Activated T-cell treated with anti-CD3 and anti-CD28 coated beads for 4 hours (primary cell): ENCODE results near the gene OR7A5.
"Not testable (repeated sequence)": the region's sequence is repeated elsewhere in the genome, so short reads cannot be mapped to it uniquely, and the experiment has no call there.

Experiments
- DNase-seq: peaks from one replicate; pipeline ENCODE4 v3.0.0-alpha.2; 2020

The OR7A5 gene

DNA sequence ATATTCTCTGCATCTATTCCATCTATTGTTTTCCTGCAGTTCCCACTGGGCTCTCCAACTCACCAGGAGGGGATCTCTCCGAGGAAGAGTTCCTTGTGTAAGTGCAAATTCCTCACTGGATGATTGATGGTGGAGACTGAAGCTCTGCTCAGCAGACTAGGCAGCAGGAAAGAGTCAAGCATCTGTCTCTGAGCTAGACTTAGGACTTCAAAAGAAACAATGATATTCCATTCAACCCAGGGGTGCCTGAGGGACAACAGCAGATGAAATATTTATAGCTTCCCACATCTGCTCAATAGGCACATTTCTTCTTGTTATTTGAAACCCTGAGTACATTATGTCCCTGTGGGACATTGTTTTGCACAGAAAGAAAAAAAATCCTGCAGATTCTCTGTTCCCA lies at the start of gene OR7A5, which contains the start of gene OR7C1:
Gene OR7A5 (minus strand): TSS at position 175 of the 400 bp plus-strand sequence. CDS start 6,944 bp downstream, outside the sequence.
Gene OR7C1 (minus strand): TSS at position 175 of the 400 bp plus-strand sequence. CDS start 35,049 bp downstream, outside the sequence.
- no peak for DNase-seq

DNA sequence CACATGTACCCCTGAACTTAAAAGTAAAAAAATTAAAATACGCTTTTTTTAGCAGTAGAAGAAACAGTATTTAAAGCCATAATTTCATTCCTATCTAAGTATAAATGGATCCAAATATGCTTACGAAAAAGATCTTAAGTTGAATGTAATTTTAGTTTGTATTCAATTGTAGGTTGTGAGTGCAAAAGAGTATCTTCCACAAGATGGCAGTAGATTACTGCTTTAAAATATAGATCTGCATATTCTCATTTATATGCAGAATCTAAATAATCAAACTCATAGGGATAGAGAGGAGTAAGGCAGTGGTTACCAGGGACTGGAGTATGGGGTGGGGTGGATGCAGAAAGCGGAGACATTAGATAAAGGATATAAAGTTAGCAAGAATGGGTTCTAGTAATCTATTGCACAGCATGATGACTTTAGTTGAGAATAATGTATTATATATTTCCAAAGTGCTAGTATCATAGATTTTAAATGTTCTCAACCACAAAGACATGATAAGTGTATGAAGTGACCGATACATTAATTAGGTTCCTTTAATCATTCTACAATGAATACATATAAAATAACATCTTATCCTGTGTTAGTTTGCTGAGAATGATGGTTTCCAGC lies 36.7 kb upstream of the OR7A5 start:
- DNase-seq, result no peak

DNA sequence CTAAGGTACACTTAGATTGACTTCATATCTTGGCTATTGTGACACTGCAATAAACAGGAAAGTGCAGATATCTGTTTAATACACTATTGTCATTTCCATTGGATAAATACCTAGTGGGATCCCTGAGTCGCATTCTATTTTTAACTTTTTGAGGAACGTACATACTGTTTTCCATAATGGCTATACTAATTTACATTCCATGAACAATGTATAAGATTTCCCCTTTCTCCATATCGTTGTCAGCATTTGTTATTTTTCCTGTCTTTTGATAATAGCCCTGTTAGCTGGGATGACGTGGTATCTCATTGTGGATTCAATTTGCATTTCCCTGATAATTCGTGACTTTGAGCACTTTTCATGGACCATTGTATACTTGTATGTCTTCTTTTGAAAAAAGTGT lies 33.5 kb upstream of the OR7A5 start:
- no peak for DNase-seq

DNA sequence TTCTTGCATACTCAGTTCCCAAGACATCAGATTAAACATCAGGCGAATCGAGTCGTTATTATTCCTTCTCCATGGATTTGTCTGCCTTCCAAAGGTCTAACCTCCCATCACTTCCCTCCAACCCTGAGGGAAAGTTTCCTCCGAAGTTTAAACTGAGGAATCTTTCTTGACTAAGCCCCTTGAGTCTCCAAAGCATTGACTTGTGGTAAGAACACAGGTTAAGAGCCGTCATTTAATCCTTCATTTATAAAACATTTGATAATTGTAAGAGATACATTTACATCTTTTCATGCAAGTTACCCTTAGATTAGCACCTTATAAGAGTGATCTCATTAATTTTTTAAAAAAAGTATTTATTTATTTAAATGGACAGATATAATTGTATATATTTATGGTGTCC lies 13.8 kb upstream of the OR7A5 start, which contains the start of gene OR7A10:
Gene OR7A10 (minus strand): TSS at position 101 of the 400 bp plus-strand sequence. CDS start 7,045 bp downstream, outside the sequence.
- DNase-seq, result no peak

DNA sequence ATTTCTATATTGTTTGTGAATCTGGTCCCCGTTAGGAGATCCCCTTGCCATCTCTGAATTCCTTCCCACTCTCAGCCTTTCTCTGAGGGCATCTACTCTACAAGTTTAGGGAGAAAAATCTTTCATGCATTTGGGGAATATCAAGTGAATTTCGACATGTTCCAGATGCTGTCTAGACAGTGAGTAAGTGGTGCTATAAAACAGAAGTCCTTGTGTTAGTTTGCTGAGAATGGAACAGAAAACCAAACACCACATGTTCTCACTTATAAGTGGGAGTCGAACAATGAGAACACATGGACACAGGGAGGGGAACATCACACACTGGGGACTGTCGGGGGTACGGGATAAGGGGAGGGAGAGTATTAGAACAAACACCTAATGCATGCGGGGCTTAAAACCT lies 8.6 kb upstream of the OR7A5 start:
- DNase-seq, result no peak

DNA sequence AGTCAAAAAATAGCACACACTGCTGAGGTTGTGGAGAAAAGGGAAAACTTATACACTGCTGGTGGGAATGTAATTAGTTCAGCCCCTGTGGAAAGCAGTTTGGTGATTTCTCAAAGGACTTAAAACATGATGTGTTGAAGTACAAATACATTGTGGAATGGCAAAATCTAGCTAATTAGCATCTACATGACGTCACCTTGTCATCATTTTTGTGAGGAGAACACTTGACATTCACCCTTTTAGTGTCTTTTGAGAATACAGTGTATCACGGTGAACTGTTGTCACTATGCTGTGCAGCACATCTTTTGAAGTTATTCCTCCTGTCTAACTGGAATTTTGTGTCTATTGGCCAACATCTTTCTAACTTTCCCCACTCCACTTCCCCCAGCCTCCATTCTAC lies 8.2 kb upstream of the OR7A5 start:
- no peak for DNase-seq

DNA sequence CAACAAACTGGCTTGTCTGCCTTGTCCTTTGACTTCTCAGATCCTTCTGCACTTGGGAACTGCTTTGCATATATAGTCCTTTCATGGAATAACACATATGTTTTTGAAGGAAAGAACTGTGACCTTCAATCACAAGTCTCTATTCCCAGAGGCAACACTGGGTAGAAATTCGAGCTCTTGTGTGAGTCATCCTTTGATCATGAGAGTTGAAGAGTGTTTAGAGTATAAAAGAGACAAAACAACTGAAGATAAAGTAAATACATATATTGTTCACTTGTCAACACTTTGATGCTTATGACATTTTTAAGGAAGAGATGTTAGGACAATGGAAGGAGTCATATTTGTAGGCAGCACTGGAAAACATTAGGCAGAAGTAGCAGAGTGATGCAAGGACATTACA lies 5.2 kb upstream of the OR7A5 start:
- no peak for DNase-seq

DNA sequence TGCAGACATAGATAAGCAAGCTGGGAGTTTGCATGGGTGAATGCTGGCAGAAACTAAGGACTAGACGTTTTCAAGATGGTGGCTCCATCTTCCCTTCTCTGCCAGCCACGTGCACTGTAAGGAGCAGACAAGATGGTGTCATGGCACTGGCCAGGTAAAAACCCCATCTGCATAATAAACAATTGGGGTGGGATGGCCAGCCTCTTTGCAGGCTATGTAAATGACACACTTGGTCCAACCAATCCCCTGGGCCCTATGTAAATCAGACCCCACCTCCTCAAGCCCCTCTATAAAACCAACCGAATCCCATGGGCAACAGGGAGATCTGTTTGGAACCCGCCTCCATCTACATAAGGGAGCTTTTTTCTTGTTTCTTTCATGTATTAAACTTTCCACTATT lies 2.4 kb upstream of the OR7A5 start:
- no peak for DNase-seq

DNA sequence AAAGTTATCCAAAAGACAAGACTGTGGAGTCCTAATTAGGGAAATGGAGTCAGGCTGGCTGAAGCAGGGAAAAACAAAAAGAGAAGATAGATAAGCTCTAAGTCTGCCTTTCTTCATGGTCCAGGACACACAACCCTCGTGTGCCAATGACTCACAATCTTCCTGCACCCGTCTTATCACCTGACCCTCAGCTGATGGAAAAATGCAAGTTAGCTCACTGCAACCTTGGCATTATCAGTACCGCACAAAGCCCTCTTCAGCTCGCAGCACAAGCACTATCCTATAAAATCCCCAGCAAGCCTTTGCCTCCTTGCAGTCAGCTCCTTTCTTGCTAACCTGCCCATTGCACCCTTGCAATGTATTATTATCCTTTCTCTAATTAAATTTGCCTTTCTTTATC lies 4.3 kb downstream of the OR7A5 start:
- DNase-seq, result no peak

DNA sequence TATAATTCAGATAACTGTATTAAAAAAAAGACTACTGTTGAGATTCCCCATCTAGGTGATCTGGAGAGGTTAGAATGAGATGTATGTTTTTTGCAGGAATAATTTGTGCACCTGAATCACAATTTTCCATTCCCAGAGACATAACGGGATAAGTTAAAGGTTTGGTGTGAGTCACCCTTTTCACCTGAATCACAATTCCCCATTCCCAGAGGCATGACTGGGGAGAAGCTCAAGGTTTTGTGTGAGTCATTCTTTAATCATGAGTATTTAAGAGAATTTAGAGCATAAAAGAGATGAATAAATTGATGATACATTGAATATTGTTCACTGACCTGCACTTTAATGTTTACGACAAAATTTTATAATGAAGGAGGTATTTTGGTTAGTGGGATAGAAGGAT lies 9.0 kb downstream of the OR7A5 start:
- DNase-seq, result no peak

DNA sequence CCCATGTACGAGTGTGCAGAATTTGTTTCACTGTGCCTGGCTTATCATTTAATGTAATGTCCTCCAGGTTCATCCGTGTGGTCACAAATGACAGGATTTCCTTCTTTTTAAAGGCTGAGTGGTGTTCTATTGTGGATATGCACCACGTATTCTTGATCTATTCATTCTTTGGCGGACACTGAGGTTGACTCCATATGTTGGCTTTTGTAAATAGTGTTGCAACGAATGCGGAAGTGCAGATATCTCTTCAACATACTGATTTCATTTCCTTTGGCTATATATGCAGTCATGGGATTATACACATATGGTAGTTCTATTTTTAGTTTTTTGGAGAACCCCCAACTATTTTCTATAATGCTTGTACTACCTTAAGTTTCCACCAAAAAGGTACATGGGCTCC lies 13.0 kb downstream of the OR7A5 start:
- no peak for DNase-seq

DNA sequence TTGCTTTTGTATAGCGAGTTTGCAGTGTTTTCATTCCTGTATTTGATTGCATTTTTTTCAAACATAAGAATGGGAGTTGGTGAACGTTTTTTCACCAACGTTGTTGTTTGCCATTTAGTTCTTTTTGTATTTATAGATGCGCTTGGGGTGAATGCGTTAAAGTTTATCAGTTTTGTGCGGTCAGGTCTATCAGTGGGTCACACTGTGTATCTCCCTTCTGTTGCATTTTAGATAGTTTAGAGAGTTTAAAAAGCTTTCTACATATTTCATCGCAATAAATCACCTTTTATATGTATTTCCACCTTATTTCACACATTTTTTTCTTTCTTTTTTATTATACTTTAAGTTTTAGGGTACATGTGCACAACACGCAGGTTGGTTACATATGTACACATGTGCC lies 16.4 kb downstream of the OR7A5 start:
- no peak for DNase-seq

DNA sequence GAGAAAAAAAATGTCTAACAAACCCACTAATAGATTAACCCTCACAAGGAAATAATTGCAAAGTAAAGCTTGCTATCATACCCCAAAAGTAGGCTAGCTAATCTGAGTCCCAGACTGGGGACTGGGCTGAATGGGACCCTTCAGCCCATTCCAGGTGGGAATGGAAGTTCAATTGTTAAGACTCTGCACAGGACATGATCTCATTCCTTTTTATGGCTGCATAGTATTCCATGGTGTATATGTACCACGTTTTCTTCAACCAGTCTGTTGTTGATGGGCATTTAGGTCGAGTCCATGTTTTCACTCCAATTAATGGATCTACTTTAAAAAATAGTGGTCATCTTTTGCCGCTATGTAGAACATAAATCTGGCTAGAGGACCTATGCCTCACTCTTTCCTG lies 17.9 kb downstream of the OR7A5 start:
- DNase-seq, result no peak

DNA sequence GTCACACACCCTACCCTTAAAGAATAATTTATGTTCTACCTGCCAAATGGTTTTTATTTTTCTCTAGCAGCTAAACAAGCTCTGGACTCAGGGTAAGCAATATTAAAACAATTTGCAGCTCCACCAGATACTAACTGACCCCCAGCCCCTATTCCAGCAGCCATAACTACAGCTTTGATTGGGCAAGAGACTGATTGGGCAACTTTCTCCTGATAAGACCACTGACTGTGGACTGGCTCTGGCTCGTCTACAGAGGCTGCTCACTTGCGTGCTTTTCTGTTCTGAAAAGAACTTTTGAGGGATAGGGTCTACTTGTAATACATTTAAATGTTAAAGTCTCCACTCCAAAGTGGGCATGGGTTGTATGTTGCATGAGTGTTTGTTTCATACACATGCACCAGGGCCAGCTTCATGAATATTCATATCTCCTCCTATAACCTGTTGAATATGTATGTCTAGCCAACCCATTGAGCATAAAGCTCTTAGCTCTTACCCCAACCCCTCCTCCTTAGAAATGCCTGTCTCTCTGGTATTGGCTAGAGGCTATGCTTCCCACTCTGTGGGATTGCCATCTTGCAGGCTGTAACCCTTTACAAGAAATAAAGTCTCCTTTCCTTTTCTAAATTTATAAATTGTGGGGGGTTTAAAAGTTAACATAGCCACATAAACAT lies 19.9 kb downstream of the OR7A5 start:
- no peak for DNase-seq

DNA sequence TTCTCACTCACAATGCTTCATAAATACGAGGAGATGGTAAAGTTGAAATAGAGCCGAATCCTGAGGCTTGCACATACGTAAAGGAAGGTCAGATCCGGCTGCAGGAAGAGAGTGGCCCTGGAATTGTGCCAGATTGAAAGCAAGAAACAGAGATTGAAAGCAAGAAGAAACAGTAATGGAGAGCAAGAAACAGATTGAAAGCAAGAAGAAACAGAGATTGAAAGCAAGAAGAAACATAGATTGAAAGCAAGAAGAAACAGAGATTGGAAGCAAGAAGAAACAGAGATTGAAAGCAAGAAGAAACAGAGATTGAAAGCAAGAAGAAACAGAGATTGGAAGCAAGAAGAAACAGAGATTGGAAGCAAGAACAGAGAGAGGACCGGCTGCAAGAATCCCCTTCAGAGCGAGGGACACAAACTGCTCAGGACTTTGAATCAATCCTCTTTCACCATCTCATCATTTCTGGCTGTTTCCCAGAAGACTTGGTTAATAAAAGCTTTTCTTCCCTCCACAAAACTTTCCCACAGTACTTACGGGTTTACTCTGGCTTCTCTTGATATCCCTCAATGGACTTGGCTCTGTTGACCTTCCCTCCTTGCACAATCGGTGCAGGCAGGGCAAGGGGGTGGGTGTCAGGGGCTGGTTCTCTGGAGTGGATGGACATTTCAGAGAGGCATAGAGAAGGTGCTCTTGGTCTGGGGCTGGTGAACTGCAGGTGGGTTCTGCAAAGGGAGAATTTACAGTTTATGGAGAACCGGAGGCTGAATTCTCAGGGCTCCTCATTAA lies 25.5 kb downstream of the OR7A5 start:
- DNase-seq, result no peak

DNA sequence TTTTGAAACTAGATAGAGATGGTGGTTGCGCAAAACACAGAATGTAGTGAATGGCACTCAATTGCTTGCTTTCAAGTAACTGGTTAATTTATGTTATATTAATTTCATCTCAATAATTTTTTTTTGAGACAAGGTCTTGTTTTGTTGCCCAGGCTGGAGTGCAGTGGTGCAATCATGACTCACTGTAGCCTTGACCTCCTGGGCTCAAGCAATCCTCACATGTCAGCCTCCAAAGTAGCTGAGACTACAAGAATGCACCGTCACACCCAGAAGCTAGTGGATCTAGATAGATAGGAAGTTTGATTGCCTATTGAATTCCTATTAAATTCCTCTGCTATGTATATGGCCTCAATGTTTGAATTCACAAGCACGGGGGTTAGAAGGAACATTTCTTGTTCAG lies 30.2 kb downstream of the OR7A5 start:
- DNase-seq, result no peak

DNA sequence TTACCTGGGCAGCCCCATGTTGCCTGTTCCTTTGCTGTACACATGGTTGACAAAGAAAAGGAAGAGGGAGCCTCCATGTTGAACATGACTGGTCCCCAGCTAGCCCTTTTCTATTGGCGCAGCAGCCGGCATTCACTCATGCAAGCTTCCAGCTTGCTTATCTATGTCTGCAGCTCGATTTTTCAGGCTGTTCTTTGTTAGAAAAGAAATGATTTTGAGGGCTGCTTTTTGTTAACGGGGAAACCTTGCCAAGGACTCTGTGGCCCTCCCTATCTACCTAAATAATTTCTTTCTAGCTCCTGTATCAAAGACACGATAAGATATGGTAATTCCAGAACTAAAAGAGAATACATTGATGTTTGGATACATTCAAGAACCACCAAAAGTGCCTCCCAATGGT lies 36.2 kb downstream of the OR7A5 start:
- DNase-seq, result no peak

DNA sequence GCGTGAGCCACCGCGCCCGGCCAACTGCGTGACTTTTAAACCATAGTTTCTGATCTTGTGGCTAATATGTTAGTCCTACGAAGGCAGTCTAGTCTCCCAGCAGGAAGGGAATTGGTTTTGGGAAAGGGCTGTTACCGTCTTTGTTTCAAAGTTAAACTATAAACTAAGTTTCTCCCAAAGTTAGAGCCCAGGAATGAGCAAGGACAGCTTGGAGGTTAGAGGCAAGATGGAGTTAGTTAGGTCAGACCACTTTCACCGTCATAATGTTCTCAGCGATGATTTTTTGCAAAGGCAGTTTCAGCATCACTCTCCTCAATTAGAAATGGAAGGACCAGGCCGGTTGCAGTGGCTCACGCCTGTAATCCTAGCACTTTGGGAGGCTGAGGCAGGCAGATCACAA lies 39.0 kb downstream of the OR7A5 start:
- no peak for DNase-seq

DNA sequence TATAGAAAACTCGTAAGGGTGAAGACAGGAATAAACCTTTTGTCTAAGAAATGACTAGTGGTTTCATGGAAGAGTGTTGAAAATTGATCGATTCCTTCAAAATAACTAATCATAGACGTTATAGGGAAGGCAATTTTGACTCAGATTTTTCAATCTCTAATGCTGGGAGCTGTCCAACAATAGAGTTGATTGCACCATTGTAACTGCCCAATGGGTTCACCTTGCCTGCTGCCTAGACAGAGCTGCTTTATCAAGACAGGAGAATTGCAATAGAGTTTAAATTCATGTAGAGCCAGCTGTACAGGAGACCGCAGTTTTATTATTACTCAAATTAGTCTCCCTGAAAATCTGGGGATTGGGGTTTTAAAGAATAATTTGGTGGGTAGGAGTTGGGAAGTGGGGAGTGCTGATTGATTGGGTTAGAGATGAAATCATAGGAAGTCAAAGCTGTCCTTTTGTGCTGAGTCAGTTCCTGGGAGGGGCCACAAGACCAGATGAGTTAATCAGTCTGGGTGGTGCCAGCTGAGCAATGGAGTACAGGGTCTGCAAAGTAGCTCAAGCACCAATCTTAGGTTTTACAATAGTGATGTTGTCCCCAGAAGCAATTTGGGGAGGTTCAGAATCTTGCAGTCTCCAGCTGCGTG lies 39.8 kb downstream of the OR7A5 start:
- DNase-seq, result no peak

DNA sequence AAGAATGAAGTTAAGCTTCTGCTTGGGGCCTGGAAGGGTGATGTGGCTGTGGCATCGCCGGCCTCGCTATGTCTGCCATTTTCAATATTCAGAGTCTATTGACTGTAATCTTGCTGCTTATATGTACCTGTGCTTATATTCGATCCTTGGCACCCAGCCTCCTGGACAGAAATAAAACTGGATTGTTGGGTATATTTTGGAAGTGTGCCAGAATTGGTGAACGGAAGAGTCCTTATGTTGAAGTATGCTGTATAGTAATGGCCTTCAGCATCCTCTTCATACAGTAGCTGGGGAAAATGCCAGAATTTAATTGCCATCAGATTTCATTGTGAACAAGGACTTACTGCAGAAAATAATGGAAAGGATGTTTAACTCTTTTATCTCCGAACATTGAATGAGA lies 42.7 kb downstream of the OR7A5 start:
- not testable (repeated sequence) for DNase-seq

DNA sequence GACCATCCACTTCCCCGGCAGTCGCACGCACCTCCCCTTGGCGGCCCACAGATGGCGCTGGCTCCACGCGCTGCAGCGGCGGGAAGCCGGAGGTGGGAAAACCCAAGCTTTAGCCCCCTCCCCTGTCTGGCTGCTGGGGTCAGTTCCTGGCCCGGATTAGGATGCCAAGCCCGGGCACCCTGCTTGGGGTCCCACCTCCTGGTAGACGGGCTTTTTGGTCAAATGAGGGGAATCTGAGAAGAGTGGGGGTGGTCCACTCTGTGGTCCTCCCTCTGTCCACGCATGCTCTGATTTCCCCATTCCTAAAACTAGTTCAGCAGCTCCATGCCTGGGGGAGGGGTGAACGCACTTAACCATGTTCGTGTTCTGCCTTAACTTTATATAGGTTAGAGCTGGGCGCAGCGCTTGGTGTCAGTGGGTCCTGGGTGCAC lies 48.5 kb downstream of the OR7A5 start:
- DNase-seq, result no peak

DNA sequence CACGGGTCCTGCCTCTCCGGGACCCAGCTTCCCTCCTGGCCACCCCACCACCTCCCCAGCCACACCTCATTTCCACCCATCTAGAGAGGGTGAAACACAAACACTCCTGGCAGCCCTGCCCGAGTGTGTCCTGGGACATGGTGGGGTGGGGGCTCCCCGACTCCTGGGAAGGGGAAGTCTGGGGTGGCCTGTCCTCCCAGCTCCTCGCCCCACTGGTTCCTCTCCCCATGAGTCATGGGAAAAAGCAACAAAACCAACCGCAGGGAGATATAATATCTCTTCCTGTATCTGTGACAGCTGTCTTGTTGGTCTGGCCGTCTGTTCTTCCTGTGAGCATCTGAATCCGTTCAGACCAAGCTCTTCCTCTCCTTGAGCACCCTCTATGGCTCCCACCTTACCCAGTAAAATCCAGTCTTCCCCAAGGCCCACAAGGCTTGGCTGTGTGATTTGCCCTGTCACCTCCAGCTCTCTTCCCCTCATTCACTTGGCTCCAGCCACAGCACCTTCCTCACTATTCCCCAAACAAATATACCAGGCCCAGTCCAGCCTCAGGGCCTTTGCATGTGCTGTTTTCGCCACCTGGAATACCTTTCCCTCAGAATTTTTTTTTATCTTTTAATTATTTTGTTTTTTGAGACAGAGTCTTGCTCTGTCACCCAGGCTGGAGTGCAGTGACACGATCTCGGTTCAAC lies 49.7 kb downstream of the OR7A5 start:
- DNase-seq, result not testable (repeated sequence)

DNA sequence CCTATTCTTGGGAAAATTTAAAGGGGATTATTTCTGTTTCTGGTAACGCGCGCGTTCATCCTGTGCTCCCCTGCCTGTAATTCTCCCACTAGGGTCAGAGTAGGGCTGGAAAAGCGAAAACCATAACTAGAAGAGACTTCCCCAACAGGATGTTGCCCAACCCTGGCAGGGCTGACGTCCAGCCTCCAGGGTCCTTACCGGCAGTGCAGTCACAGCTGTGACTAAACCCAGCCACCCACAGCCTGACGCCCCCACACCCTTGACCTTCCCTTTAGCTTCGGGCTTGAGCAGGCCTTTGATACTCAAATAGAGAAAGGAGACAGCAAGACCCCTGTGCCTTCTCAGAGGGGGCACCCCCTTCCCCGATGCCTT lies 50.3 kb downstream of the OR7A5 start:
- not testable (repeated sequence) for DNase-seq
